KMS-11 (cell line): ENCODE data around the gene ZNF132.

ENCODE experiments used
- H2AFZ ChIP-seq: fragments of 200-600 bp; sonication (generic); 2 replicates; pipeline ENCODE4 v1.6.1; 2016; ENCODE audit warnings: antibody characterized with exemption, mixed run types, low read depth
- H3K27ac ChIP-seq: fragments of 200-600 bp; sonication (generic); 2 replicates; pipeline ENCODE4 v1.6.1; 2016; ENCODE audit warnings: mild to moderate bottlenecking, mixed run types
- H3K27me3 ChIP-seq: fragments of 200-600 bp; sonication (generic); 2 replicates; pipeline ENCODE4 v1.6.1; 2017; ENCODE audit warnings: mild to moderate bottlenecking, low read depth, mixed run types, moderate library complexity; ENCODE audit not compliant: insufficient read depth
- H3K36me3 ChIP-seq: fragments of 200-600 bp; sonication (generic); 2 replicates; pipeline ENCODE4 v1.6.1; 2017; ENCODE audit warnings: mild to moderate bottlenecking, mixed run types; ENCODE audit not compliant: insufficient read depth
- H3K4me1 ChIP-seq: fragments of 200-600 bp; sonication (generic); 2 replicates; pipeline ENCODE4 v1.6.1; 2016; ENCODE audit warnings: mild to moderate bottlenecking, low read depth, mixed run types; ENCODE audit not compliant: poor library complexity, severe bottlenecking
- H3K4me2 ChIP-seq: fragments of 200-600 bp; sonication (generic); 2 replicates; pipeline ENCODE4 v1.7.0; 2016; ENCODE audit warnings: mild to moderate bottlenecking, mixed run types
- H3K4me3 ChIP-seq: fragments of 200-600 bp; sonication (generic); IDR thresholded peaks from 2 replicates; pipeline ENCODE4 v1.6.1; 2017; ENCODE audit warnings: low read depth, low read length, mixed read lengths; ENCODE audit not compliant: insufficient read depth
- H3K79me2 ChIP-seq: fragments of 200-600 bp; sonication (generic); 2 replicates; pipeline ENCODE4 v1.6.1; 2016; ENCODE audit warnings: low read depth, mixed run types; ENCODE audit not compliant: insufficient read depth
- H3K9ac ChIP-seq: fragments of 200-600 bp; sonication (generic); 2 replicates; pipeline ENCODE4 v1.6.1; 2016; ENCODE audit warnings: mild to moderate bottlenecking, mixed run types
- H4K20me1 ChIP-seq: fragments of 200-600 bp; sonication (generic); 2 replicates; pipeline ENCODE4 v1.6.1; 2016; ENCODE audit warnings: mild to moderate bottlenecking, mixed run types; ENCODE audit not compliant: insufficient read depth
- TF ChIP-seq, protein P1 (sequence below): fragments of 200-600 bp; sonication (generic); conservative IDR thresholded peaks from 2 replicates; pipeline ENCODE4 v1.6.1; 2017; ENCODE audit warnings: low read depth, mild to moderate bottlenecking, antibody characterized with exemption, low read length, moderate library complexity, mixed read lengths

The ZNF132 gene

DNA sequence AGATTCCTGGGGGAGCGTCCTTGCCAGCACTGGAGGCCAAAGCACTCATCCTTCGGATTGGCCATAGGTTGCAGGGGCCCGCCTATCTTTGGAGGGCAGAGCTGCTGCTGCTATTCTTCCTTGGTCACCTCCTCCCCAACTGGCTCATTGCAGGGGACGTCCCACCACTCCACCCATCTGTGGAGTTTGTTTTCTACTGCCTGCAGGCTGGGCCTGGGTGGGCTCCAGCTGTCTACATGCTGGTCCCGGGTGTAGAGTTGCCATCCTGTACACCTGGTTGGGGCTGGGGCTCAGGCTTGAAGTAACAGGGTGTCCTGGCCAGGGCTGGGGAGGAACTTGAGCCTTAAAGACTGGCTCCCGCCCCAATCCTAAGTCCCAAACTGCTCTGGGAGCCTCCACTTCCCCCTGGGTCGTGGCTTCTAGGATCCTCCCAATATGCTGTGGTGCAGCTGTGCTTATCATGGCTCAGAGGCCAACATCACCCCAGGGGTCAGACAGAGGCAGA, 42.4 kb downstream of the ZNF132 start:
- no peak overlapping the region for H2AFZ ChIP-seq
- peaks cover 13% of the 10 kb centered on the region for H3K4me1 ChIP-seq
- H3K4me3 ChIP-seq, result no peak overlapping the region
- H3K27ac ChIP-seq, result no peak overlapping the region
- TF ChIP-seq, protein P1, sequence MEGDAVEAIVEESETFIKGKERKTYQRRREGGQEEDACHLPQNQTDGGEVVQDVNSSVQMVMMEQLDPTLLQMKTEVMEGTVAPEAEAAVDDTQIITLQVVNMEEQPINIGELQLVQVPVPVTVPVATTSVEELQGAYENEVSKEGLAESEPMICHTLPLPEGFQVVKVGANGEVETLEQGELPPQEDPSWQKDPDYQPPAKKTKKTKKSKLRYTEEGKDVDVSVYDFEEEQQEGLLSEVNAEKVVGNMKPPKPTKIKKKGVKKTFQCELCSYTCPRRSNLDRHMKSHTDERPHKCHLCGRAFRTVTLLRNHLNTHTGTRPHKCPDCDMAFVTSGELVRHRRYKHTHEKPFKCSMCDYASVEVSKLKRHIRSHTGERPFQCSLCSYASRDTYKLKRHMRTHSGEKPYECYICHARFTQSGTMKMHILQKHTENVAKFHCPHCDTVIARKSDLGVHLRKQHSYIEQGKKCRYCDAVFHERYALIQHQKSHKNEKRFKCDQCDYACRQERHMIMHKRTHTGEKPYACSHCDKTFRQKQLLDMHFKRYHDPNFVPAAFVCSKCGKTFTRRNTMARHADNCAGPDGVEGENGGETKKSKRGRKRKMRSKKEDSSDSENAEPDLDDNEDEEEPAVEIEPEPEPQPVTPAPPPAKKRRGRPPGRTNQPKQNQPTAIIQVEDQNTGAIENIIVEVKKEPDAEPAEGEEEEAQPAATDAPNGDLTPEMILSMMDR, result no peak
- H3K36me3 ChIP-seq, result peaks cover 5% of the 10 kb centered on the region; the same call in 1 of the 2 replicates
- no peak overlapping the region for H3K9ac ChIP-seq
- no peaks in the 10 kb centered on the region for H4K20me1 ChIP-seq
- H3K79me2 ChIP-seq, result no peaks in the 10 kb centered on the region
- no peak overlapping the region for H3K4me2 ChIP-seq
- no peaks in the 10 kb centered on the region for H3K27me3 ChIP-seq

DNA sequence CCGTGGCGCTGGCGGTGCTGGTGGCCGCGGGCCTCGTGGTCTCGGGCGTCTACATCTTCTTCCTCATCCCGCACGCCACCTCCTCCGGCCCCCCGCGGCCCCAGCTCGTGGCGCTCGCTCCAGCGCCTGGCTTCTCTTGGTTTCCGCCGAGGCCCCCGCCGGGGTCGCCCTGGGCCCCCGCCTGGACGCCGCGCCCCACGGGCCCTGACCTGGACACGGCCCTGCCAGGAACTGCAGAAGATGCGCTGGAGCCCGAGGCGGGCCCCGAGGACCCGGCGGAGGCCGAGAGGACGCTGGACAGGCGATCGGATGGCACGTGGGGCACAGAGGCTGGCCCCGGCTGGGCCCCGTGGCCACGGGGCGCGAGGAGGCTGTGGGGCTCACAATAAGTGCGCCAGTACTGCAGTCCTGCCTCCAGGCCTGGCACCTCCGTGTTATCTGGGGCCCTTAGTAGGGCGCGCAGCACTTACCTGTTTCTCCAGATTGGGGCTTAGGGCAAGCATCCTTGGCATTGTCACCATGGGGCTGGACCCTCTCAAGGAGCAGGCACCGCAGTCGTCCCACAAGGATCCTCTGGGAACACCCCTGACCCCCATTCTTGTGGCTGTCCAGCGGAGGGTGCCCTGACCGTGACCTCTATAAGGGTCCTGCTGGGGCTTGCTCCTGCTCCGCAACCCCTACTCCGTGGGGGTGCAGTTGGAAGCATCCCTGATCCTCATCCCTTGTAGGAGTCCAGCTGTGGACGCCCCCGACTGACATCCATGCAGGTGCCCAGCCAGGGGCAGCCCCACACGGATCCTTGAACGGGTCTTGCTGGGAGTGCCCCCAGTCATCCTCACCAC, 43.0 kb downstream of the ZNF132 start:
- H3K27me3 ChIP-seq, result no peaks in the 10 kb centered on the region
- TF ChIP-seq, protein P1, result no peak

DNA sequence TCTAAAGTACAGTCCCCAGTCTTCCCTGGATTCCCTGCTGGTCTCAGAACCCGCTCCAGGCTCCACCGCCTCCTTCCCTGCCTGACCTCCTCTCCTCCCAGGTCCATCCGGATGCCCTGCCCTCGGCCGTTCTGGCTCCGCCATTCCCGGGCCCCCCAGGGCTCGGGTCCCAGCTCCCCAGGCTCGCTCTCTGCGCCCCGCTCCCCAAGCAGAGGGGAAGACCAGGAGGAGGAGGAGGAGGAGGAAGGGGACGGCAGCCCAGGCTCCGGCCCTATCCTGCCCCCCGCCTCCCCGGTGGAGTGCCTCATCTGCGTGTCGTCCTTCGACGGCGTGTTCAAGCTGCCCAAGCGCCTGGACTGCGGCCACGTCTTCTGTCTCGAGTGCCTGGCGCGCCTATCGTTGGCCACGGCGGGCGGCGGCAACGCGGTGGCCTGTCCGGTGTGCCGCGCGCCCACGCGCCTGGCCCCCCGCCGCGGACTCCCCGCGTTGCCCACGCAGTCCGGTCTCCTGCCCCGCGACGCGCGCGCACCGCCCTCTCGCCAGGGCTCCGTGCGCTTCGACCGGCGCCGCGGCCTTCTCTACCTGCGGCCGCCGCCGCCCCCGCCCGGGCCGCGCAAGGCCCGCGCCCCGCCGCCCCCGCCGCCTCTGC, 43.9 kb downstream of the ZNF132 start:
- Histone ChIP-seq H2AFZ (no peak overlapping the region), H3K79me2 (peaks cover 14% of the 10 kb centered on the region), H4K20me1 (0 out of 2 replicates have a peak, but pooled peaks cover under 1% of the 10 kb centered on the region), H3K27ac (no peak overlapping the region), H3K36me3 (peaks cover 10% of the 10 kb centered on the region; the same call in 1 of the 2 replicates), H3K9ac (no peak overlapping the region), H3K4me3 (no peak overlapping the region), H3K27me3 (no peaks in the 10 kb centered on the region), H3K4me2 (no peak overlapping the region), H3K4me1 (peaks cover 13% of the 10 kb centered on the region)
- TF ChIP-seq, protein P1, result no peak

More for the DNA sequence above, 43.0 kb downstream of the ZNF132 start:
- Histone ChIP-seq H4K20me1 (no peaks in the 10 kb centered on the region), H3K79me2 (peaks cover 6% of the 10 kb centered on the region; the same call in 1 of the 2 replicates), H3K4me1 (peaks cover 11% of the 10 kb centered on the region), H3K36me3 (peaks cover 9% of the 10 kb centered on the region; the same call in 1 of the 2 replicates), H2AFZ (no peak overlapping the region), H3K4me2 (no peak overlapping the region), H3K4me3 (no peak overlapping the region), H3K9ac (no peak overlapping the region), H3K27ac (no peak overlapping the region)

DNA sequence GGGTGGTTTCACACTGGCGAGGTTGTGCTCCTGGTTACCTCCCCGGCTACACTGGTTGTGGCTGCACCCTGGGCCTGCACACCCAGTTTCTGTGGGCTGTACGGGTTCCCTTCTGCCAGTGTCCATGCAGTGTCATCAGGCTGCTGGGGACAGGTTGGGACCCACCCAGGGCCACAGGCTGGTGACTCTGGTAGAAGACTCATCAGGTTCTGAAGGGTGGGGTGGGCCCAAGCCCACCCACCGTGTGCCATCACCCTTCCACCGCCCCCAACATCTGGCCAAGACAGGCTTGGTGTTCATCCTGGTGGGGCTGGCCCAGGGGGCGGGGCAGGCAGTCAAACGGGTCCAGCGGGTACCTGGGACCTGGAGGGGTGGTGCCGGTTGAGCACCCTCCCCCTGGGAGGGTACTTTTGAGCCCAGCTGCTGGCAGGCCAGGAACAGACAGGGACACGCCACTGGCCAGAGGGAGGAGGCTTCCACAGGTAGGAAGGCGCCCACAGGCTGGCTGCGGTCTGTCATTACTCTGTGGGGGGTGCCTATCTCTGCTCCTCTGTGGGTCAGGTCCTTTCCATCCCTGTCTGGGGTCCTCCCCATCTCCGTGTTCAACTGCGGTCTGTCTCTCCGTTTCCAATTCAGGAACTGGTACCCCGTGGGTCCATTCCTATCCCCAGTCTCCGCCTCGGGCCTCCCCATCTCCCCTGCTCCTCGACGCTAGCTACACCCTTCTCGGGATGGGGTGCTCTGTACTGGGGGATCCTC, 44.6 kb downstream of the ZNF132 start, which contains the start of gene RNF225:
Gene RNF225 (plus strand): TSS at position 437 of the 759 bp plus-strand sequence. CDS start 434 bp downstream, outside the sequence.
- H3K9ac ChIP-seq, result no peak within 1 kb of the TSS
- peaks cover 8% of the 10 kb centered on the region; the same call in 1 of the 2 replicates for H4K20me1 ChIP-seq
- no peak within 1 kb of the TSS for H3K4me3 ChIP-seq
- no peak within 1 kb of the TSS for H2AFZ ChIP-seq
- no peak within 1 kb of the TSS for H3K4me2 ChIP-seq
- peaks cover 13% of the 10 kb centered on the region for H3K4me1 ChIP-seq
- no peak within 1 kb of the TSS for H3K27ac ChIP-seq
- H3K36me3 ChIP-seq, result peaks cover 14% of the 10 kb centered on the region; the same call in 1 of the 2 replicates
- H3K27me3 ChIP-seq, result no peaks in the 10 kb centered on the region
- H3K79me2 ChIP-seq, result peaks cover 21% of the 10 kb centered on the region
- TF ChIP-seq, protein P1, result no peak
